Erythroblast (primary cell): ENCODE results near the gene ITPR2.

Experiments
- GATA1 ChIP-seq: IDR thresholded peaks from 2 replicates; pipeline ENCODE4 v1.6.1; 2011; ENCODE audit warnings: low read depth, mild to moderate bottlenecking, control low read depth, low read length, moderate library complexity
- POLR2A ChIP-seq: IDR thresholded peaks from 2 replicates; pipeline ENCODE4 v1.6.1; 2011; ENCODE audit warnings: mild to moderate bottlenecking, low read length

DNA sequence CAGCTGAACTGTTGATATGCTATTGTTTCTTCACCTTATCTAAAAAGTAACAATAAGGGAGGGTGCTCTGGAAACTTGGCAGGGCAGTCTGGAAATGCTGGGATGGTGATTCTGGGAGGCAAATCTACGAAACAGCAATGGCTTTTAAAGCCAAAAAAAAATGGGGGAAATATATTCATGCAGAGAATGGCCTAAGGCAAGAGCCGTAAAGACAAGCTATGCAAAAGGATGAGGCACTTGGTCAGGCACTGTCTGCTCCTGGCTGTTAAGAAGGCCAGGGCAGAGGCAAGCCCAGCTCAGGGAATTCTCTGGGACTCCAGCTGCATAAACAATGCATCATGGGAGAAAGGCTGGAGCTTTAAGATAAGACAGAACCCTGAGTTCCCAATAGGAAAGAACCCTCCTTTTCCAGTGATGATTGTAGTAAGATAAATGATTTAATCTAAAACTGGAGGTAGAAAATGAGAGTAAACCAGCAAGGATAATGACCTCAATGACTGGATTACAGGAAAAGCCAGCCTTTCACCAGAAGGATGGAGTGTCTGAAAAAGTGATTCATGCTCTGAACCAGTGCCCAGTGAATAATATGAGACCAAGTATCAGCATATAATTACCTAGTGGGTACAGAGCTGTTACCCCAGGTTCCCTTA is 46.0 kb downstream of the ITPR2 start:
- TF ChIP-seq POLR2A (no peak), GATA1 (no peak)
